K562 (cell line): ENCODE measurements around the gene BLCAP. TPM values are rescaled to one million over a fixed set of nuclear protein-coding genes. Genes with fewer than 3 reads are reported as not detected.

Source experiments
- CC2D1A ChIP-seq: fragments of 450-650 bp; IDR thresholded peaks from 2 replicates; pipeline ENCODE4 v1.6.1; 2017; ENCODE audit warnings: mild to moderate bottlenecking
- ESRRA ChIP-seq: fragments of 450-650 bp; IDR thresholded peaks from 2 replicates; pipeline ENCODE4 v1.6.1; 2014; ENCODE audit warnings: low read depth, mild to moderate bottlenecking, moderate library complexity, borderline replicate concordance
- GABPA ChIP-seq: fragments of 200-800 bp; sonication (Bioruptor generic); conservative IDR thresholded peaks from 2 replicates; pipeline ENCODE4 v1.6.1; 2016; ENCODE audit warnings: low read depth, missing genetic modification characterization, missing compliant biosample characterization
- KDM2B ChIP-seq: fragments of 250-450 bp; sonication (Bioruptor Pico); IDR thresholded peaks from 2 replicates; pipeline ENCODE4 v1.8.0; 2021; ENCODE audit warnings: mild to moderate bottlenecking, moderate library complexity
- L3MBTL2 ChIP-seq: fragments of 450-650 bp; IDR thresholded peaks from 2 replicates; pipeline ENCODE4 v1.6.1; 2016; ENCODE audit warnings: mild to moderate bottlenecking, moderate library complexity
- RAD21 ChIP-seq, 2 experiments: fragments of 250-450 bp in 1 of 2; fragments of 450-650 bp in 1 of 2; sonication (Bioruptor Pico) in 1 of 2; formaldehyde crosslinking in 1 of 2; IDR thresholded peaks in 1 of 2; conservative IDR thresholded peaks in 1 of 2; 2 replicates each; pipeline versions ENCODE4 v1.4.0 to v1.8.0; 2020 to 2022; ENCODE audit warnings: mild to moderate bottlenecking in 2 of 2, moderate library complexity in 1 of 2
- RB1 ChIP-seq: fragments of 450-650 bp; IDR thresholded peaks from 2 replicates; pipeline ENCODE4 v1.6.1; 2017; ENCODE audit warnings: low read depth, mild to moderate bottlenecking
- SMC3 ChIP-seq: conservative IDR thresholded peaks from 2 replicates; pipeline ENCODE4 v1.6.1; 2011; ENCODE audit warnings: low read depth, low read length, improper control_type of control experiment; ENCODE audit not compliant: insufficient read depth
- SPI1 ChIP-seq: IDR thresholded peaks from 2 replicates; pipeline ENCODE4 v1.6.1; 2011; ENCODE audit warnings: low read depth, low read length, control low read depth, borderline replicate concordance
- STAT5A ChIP-seq: IDR thresholded peaks from 2 replicates; pipeline ENCODE4 v1.6.1; 2012; ENCODE audit warnings: low read length, inconsistent platforms, borderline replicate concordance
- polyA plus RNA-seq, 8 experiments: library from polyadenylated mRNA; depleted of rRNA in 4 of 8; stranded (reverse) in 5 of 8; unstranded in 3 of 8; fragments of >200 nt; fragmentation: Nextera tagmentation in 2 of 8; fragmentation: Illumina TruSeq in 1 of 8; extraction: Ambion mirVana in 2 of 8; extraction: Trizol in 1 of 8; gene quantifications; 2 replicates each; pipeline versions ENCODE4 v1.2.1 to v1.2.3, GENCODE V29; 2011 to 2014; ENCODE audit warnings: inconsistent platforms in 1 of 8, missing spikeins in 1 of 8
- total RNA-seq, 7 experiments: library from RNA; depleted of rRNA in 6 of 7; stranded (reverse); fragments of >200 nt in 6 of 7; fragmentation: Illumina TruSeq in 2 of 7; extraction: Trizol in 2 of 7; gene quantifications; 2 replicates each; pipeline versions ENCODE4 v1.2.1 to v1.2.3, GENCODE V29; 2011 to 2021; ENCODE audit warnings: low replicate concordance in 1 of 7
- TF ChIP-seq, protein P1 (sequence below): sonication (generic); formaldehyde crosslinking; IDR thresholded peaks from 2 replicates; pipeline ENCODE4 v1.9.0; 2022; ENCODE audit warnings: mild to moderate bottlenecking, missing genetic modification reagents
- TF ChIP-seq, protein P2 (sequence below), 3 experiments: IDR thresholded peaks in 2 of 3; conservative IDR thresholded peaks in 1 of 3; 2 replicates each; pipeline ENCODE4 v1.5.1; 2011 to 2012; ENCODE audit warnings: low read length in 3 of 3, mild to moderate bottlenecking in 3 of 3, control low read depth in 2 of 3, improper control_type of control experiment in 1 of 3, inconsistent platforms in 1 of 3, low read depth in 1 of 3, mixed read lengths in 1 of 3, moderate library complexity in 1 of 3; ENCODE audit not compliant: insufficient read depth in 2 of 3
- TF ChIP-seq, protein P3 (sequence below): fragments of 450-650 bp; formaldehyde crosslinking; IDR thresholded peaks from 2 replicates; pipeline ENCODE4 v1.4.0; 2020; ENCODE audit warnings: mild to moderate bottlenecking, moderate library complexity

The BLCAP gene
- total and polyA plus RNA-seq, 9 of the 15 experiments (the other 6 are each of a cell fraction or from before 2014, with no cell fraction given): 16.9 to 41.5 (median 27.6) TPM

DNA sequence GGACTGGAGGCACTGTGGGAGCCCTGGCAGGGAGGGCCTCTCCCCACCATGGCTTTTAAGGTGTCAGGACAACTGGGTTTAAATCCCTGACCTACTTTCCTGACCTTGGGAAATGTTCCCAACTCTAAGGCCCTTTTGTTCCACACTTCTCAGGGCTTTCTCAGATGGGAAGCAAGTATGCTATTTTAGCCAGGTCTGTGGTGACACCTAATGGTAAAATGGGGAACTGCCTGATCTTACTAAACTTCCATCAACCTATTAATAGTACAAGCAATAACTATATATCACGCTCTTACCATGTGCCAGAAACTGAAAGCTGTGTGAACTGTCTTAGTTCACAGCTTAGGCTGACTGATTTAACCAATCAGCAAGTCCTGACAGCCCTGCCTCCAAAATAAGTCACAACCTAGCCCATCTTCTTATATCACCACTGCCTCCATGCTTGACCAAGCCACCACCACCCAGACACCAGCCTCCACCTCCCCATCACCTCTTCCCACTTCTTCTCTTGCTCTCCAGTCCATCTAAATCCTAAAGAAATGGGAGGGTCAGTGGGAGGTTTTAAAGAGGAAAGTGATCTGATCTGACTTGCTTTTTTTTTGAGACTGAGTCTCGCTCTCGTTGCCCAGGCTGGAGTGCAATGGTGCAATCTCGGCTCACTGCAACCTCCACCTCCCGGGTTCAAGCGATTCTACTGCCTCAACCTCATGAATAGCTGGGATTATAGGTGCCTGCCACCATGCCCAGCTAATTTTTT, 6.9 kb upstream of the BLCAP start (continued):
- TF ChIP-seq, protein P1, sequence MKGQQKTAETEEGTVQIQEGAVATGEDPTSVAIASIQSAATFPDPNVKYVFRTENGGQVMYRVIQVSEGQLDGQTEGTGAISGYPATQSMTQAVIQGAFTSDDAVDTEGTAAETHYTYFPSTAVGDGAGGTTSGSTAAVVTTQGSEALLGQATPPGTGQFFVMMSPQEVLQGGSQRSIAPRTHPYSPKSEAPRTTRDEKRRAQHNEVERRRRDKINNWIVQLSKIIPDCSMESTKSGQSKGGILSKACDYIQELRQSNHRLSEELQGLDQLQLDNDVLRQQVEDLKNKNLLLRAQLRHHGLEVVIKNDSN: no peak
- TF ChIP-seq KDM2B (CRISPR knock-in tag): no peak
- peak; percentile 51; the same call in 1 of the 2 replicates for TF ChIP-seq CC2D1A
- TF ChIP-seq, protein P2, sequence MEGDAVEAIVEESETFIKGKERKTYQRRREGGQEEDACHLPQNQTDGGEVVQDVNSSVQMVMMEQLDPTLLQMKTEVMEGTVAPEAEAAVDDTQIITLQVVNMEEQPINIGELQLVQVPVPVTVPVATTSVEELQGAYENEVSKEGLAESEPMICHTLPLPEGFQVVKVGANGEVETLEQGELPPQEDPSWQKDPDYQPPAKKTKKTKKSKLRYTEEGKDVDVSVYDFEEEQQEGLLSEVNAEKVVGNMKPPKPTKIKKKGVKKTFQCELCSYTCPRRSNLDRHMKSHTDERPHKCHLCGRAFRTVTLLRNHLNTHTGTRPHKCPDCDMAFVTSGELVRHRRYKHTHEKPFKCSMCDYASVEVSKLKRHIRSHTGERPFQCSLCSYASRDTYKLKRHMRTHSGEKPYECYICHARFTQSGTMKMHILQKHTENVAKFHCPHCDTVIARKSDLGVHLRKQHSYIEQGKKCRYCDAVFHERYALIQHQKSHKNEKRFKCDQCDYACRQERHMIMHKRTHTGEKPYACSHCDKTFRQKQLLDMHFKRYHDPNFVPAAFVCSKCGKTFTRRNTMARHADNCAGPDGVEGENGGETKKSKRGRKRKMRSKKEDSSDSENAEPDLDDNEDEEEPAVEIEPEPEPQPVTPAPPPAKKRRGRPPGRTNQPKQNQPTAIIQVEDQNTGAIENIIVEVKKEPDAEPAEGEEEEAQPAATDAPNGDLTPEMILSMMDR (IDR thresholded peaks at IDR 0.05 in 2 of 3, conservative IDR thresholded peaks at IDR 0.05 in 1 of 3; ENCODE audit: insufficient read depth in 2 of 3, low read depth in 1 of 3, low read length in 3 of 3): peak; percentile 66 to 95 (median 88)
- TF ChIP-seq RAD21 (CRISPR knock-in tag; conservative IDR thresholded peaks at IDR 0.05 in 1 of 2, IDR thresholded peaks at IDR 0.05 in 1 of 2): peak; percentile 84 to 89
- TF ChIP-seq, protein P3, sequence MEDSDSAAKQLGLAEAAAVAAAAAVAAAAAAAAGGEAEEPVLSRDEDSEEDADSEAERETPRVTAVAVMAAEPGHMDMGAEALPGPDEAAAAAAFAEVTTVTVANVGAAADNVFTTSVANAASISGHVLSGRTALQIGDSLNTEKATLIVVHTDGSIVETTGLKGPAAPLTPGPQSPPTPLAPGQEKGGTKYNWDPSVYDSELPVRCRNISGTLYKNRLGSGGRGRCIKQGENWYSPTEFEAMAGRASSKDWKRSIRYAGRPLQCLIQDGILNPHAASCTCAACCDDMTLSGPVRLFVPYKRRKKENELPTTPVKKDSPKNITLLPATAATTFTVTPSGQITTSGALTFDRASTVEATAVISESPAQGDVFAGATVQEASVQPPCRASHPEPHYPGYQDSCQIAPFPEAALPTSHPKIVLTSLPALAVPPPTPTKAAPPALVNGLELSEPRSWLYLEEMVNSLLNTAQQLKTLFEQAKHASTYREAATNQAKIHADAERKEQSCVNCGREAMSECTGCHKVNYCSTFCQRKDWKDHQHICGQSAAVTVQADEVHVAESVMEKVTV: peak; percentile 66
- TF ChIP-seq SPI1: 0 out of 2 replicates have a peak, but pooled peaks have one; percentile 29
- TF ChIP-seq ESRRA: peak; percentile 46; the same call in 1 of the 2 replicates
- TF ChIP-seq GABPA (tag): no peak
- TF ChIP-seq L3MBTL2: no peak
- no peak for TF ChIP-seq STAT5A
- TF ChIP-seq SMC3: peak; percentile 85
- TF ChIP-seq RB1: 0 out of 2 replicates have a peak, but pooled peaks have one; percentile 33
